HepG2 (cell line): ENCODE results near the gene DNAI4. TPM values are rescaled to one million over a fixed set of nuclear protein-coding genes. Genes with fewer than 3 reads are reported as not detected.
"Not testable (repeated sequence)": the region's sequence is repeated elsewhere in the genome, so short reads cannot be mapped to it uniquely, and the experiment has no call there.

Experiments
- ATAC-seq: fragments of 200-7000 bp; cut with Tn5 transposase; 3 replicates; pipeline ENCODE4 v1.9.1; 2020; ENCODE audit warnings: mild to moderate bottlenecking, moderate library complexity
- BruUV-seq: library from RNA; stranded (reverse); fragments of 400-500 nt; replicated peaks from 2 replicates; lab custom pipeline; 2021; lab: Mats Ljungman, UMichigan
- CTCF ChIA-PET: fragments of 300-600 bp; formaldehyde crosslinking; extraction: SDS; loops from one replicate; lab custom pipeline; 2021; ENCODE audit warnings: low total read pairs, inconsistent platforms, low intra/inter-chr PET ratio; lab: Yijun Ruan, JAX
- POLR2A ChIA-PET: fragments of 350-600 bp; sonication (Branson Sonifier 250); formaldehyde crosslinking; loops from one replicate; lab custom pipeline; 2020; ENCODE audit warnings: antibody characterized with exemption, inconsistent platforms; lab: Yijun Ruan, JAX
- DNase-seq: peaks from one replicate; pipeline ENCODE4 v3.0.0-alpha.2; 2015; ENCODE audit warnings: low spot score
- FAIRE-seq: peaks from 3 replicates; lab custom pipeline; 2011; peaks lifted over from hg19 to GRCh38; lab: Jason Lieb, UNC
- H2AFZ ChIP-seq: one replicate; pipeline ENCODE4 v1.6.1; 2011; ENCODE audit warnings: low read length, inconsistent platforms
- H3K27ac ChIP-seq: fragments of 300-600 bp; 3 replicates; pipeline ENCODE4 v1.8.0; 2011; ENCODE audit warnings: mixed run types, mild to moderate bottlenecking, mixed read lengths, low read length, inconsistent platforms; ENCODE audit not compliant: insufficient read depth; ENCODE audit errors: extremely low read length
- H3K27me3 ChIP-seq, 2 experiments: fragments of 200-600 bp in 1 of 2; 2 replicates in 1 of 2; 3 replicates in 1 of 2; pipeline versions ENCODE4 v1.6.0 to v1.8.0; 2011; ENCODE audit warnings: low read length in 2 of 2, mild to moderate bottlenecking in 2 of 2, moderate library complexity in 2 of 2, inconsistent platforms in 1 of 2; ENCODE audit not compliant: insufficient read depth in 2 of 2, control insufficient read depth in 1 of 2
- H3K36me3 ChIP-seq, 2 experiments: fragments of 200-600 bp in 1 of 2; replicated peaks in 1 of 2; 2 replicates in 1 of 2; 3 replicates in 1 of 2; pipeline versions ENCODE4 v1.5.1 to v1.8.0; 2011; ENCODE audit warnings: low read length in 2 of 2, inconsistent platforms in 1 of 2; ENCODE audit not compliant: insufficient read depth in 2 of 2, control insufficient read depth in 1 of 2
- H3K4me1 ChIP-seq: 2 replicates; pipeline ENCODE4 v1.5.1; 2012; ENCODE audit warnings: low read length, inconsistent platforms; ENCODE audit not compliant: insufficient read depth
- H3K4me2 ChIP-seq: 2 replicates; pipeline ENCODE4 v1.6.0; 2011; ENCODE audit warnings: low read depth, low read length, inconsistent platforms
- H3K4me3 ChIP-seq, 3 experiments: fragments of 200-600 bp in 1 of 3; sonication (generic), shearing (Covaris generic) in 1 of 3; replicated peaks in 1 of 3; 2 replicates each; pipeline ENCODE4 v1.5.1; 2011 to 2016; ENCODE audit warnings: low read length in 3 of 3, inconsistent platforms in 2 of 3, low read depth in 2 of 3, mild to moderate bottlenecking in 2 of 3, control low read depth in 1 of 3, mixed read lengths in 1 of 3; ENCODE audit not compliant: insufficient read depth in 1 of 3
- H3K79me2 ChIP-seq: one replicate; pipeline ENCODE4 v1.6.1; 2011; ENCODE audit warnings: low read length, inconsistent platforms; ENCODE audit not compliant: insufficient read depth
- H3K9ac ChIP-seq: 2 replicates; pipeline ENCODE4 v1.6.0; 2011; ENCODE audit warnings: mild to moderate bottlenecking, low read depth, low read length, inconsistent platforms; ENCODE audit not compliant: insufficient read depth
- H3K9me3 ChIP-seq: 2 replicates; pipeline ENCODE4 v1.5.1; 2012; ENCODE audit warnings: mild to moderate bottlenecking, low read length
- H4K20me1 ChIP-seq: 2 replicates; pipeline ENCODE4 v1.6.0; 2011; ENCODE audit warnings: inconsistent platforms, mild to moderate bottlenecking, low read length, moderate library complexity; ENCODE audit not compliant: insufficient read depth
- ARNT ChIP-seq: fragments of 450-650 bp; IDR thresholded peaks from 2 replicates; pipeline ENCODE4 v1.6.1; 2017
- WGBS: methylation state at CpG from one replicate; pipeline ENCODE4 v1.1.6; 2017; ENCODE audit warnings: low lambda C conversion rate; 5-methylcytosine and 5-hydroxymethylcytosine counted together
- in situ Hi-C: cut with HindIII; loops from 2 replicates; pipeline ENCODE4 v1.10.0; 2017; ENCODE audit warnings: low pct_unique_long_range_greater_than_20kb; ENCODE audit not compliant: extremely low pct_ligation_motif_present
- intact Hi-C: fragments of 100-400 bp; cut with micrococcal nuclease; formaldehyde crosslinking; loops from one replicate; pipeline ENCODE4 v1.10.0; 2022; ENCODE audit not compliant: unreplicated experiment
- polyA plus RNA-seq, 8 experiments: library from polyadenylated mRNA; depleted of rRNA in 3 of 8; stranded (reverse) in 7 of 8; unstranded in 1 of 8; fragments of >200 nt; fragmentation: Illumina TruSeq in 4 of 8; extraction: Trizol in 4 of 8; gene quantifications; 2 replicates each; pipeline versions ENCODE4 v1.2.1 to v1.2.3, GENCODE V29; 2011 to 2016; ENCODE audit warnings: low read depth in 4 of 8, missing spikeins in 1 of 8, mixed read lengths in 1 of 8; ENCODE audit not compliant: insufficient read depth in 1 of 8
- total RNA-seq, 5 experiments: library from RNA; depleted of rRNA; stranded (reverse); fragments of >200 nt; fragmentation: Illumina TruSeq; extraction: Trizol; gene quantifications; 2 replicates each; pipeline ENCODE4 v1.2.3, GENCODE V29; 2016; ENCODE audit warnings: low read depth in 1 of 5
- TF ChIP-seq, protein P1 (sequence below): sonication (generic); formaldehyde crosslinking; IDR thresholded peaks from 2 replicates; pipeline ENCODE4 v1.4.0; 2020; ENCODE audit warnings: mild to moderate bottlenecking, missing genetic modification reagents

Gene DNAI4
- total and polyA plus RNA-seq, 2 of the 13 experiments (the other 11 are each of a cell fraction or from before 2014, with no cell fraction given), result 0.04 to 0.08 TPM

DNA sequence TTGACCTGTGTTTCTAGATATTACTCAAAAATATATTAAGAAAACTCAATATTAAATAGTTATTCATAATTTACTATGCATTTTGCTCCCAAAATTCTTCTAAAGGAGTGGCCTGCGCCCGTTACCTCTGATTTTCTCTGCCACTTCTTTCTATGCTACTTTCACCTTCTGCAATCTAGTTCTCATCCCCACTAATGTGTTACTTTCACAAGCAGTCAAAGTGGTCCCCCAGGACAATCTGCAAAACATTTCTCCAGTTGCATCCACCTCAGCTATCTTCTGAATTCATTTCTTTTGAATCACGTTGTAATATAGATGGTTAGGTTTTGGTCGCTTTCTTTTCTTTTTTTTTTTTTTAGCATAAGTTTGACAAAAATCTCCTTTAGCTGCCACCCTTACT is 137.0 kb downstream of the DNAI4 start (continued):
- TF ChIP-seq, protein P1, sequence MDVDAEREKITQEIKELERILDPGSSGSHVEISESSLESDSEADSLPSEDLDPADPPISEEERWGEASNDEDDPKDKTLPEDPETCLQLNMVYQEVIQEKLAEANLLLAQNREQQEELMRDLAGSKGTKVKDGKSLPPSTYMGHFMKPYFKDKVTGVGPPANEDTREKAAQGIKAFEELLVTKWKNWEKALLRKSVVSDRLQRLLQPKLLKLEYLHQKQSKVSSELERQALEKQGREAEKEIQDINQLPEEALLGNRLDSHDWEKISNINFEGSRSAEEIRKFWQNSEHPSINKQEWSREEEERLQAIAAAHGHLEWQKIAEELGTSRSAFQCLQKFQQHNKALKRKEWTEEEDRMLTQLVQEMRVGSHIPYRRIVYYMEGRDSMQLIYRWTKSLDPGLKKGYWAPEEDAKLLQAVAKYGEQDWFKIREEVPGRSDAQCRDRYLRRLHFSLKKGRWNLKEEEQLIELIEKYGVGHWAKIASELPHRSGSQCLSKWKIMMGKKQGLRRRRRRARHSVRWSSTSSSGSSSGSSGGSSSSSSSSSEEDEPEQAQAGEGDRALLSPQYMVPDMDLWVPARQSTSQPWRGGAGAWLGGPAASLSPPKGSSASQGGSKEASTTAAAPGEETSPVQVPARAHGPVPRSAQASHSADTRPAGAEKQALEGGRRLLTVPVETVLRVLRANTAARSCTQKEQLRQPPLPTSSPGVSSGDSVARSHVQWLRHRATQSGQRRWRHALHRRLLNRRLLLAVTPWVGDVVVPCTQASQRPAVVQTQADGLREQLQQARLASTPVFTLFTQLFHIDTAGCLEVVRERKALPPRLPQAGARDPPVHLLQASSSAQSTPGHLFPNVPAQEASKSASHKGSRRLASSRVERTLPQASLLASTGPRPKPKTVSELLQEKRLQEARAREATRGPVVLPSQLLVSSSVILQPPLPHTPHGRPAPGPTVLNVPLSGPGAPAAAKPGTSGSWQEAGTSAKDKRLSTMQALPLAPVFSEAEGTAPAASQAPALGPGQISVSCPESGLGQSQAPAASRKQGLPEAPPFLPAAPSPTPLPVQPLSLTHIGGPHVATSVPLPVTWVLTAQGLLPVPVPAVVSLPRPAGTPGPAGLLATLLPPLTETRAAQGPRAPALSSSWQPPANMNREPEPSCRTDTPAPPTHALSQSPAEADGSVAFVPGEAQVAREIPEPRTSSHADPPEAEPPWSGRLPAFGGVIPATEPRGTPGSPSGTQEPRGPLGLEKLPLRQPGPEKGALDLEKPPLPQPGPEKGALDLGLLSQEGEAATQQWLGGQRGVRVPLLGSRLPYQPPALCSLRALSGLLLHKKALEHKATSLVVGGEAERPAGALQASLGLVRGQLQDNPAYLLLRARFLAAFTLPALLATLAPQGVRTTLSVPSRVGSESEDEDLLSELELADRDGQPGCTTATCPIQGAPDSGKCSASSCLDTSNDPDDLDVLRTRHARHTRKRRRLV (CRISPR knock-in tag), result no peak
- no peak for TF ChIP-seq ARNT

DNA sequence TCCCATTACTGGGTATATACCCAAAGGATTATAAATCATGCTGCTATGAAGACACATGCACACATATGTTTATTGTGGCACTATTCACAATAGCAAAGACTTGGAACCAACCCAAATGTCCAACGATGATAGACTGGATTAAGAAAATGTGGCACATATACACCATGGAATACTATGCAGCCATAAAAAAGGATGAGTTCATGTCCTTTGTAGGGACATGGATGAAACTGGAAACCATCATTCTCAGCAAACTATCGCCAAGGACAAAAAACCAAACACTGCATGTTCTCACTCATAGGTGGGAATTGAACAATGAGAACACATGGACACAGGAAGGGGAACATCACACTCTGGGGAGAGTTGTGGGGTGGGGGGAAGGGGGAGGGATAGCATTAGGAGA is 138.9 kb downstream of the DNAI4 start:
- H3K4me1 ChIP-seq, ATAC-seq, H2AFZ ChIP-seq, H3K79me2 ChIP-seq, FAIRE-seq, intact Hi-C loops, H3K4me3 ChIP-seq, in situ Hi-C loops, POLR2A ChIA-PET, H3K27ac ChIP-seq, H3K36me3 ChIP-seq, H4K20me1 ChIP-seq, H3K9me3 ChIP-seq, H3K27me3 ChIP-seq, H3K4me2 ChIP-seq, BruUV-seq, CTCF ChIA-PET, DNase-seq, H3K9ac ChIP-seq: not testable (repeated sequence)
- 2% methylated on average over 2 of the region's 2 CpGs for WGBS
